GM18861 (cell line): Measurements from ENCODE around the gene GAS5.
"Not testable (repeated sequence)": the region's sequence is repeated elsewhere in the genome, so short reads cannot be mapped to it uniquely, and the experiment has no call there.

Source experiments
- ATAC-seq: cut with Tn5 transposase; IDR thresholded peaks from one replicate; pipeline ENCODE4 v1.9.1; 2021; ENCODE audit not compliant: unreplicated experiment

The GAS5 gene

GRCh38 chr1:173870252-173871075 lies 2.7 kb upstream of the GAS5 start:
- peak; percentile 35 for ATAC-seq

- no peak for ATAC-seq
Measured at GRCh38 chr1:173869021-173869359, 1.2 kb upstream of the GAS5 start.

GRCh38 chr1:173868266-173869020 lies 654 bp upstream of the GAS5 start, which contains the start of gene ZBTB37:
ZBTB37 (plus strand) TSS chr1:173868380; CDS start chr1:173870226, 1,846 bp downstream.
- ATAC-seq = peak; percentile 27

- ATAC-seq = no peak
Measured at GRCh38 chr1:173867141-173867752, 542 bp downstream of the GAS5 start.

- ATAC-seq = no peak
Measured at GRCh38 chr1:173866413-173867115, 1.2 kb downstream of the GAS5 start.

GRCh38 chr1:173865468-173866164 lies 2.2 kb downstream of the GAS5 start:
- no peak for ATAC-seq

GRCh38 chr1:173864179-173864867 lies 3.5 kb downstream of the GAS5 start:
- ATAC-seq = no peak

GRCh38 chr1:173863224-173864161 lies 4.3 kb downstream of the GAS5 start:
- ATAC-seq = no peak

GRCh38 chr1:173862769-173863223 lies 5.0 kb downstream of the GAS5 start:
- no peak for ATAC-seq

- not testable (repeated sequence) for ATAC-seq
Measured at GRCh38 chr1:173862146-173862768, 5.5 kb downstream of the GAS5 start.

- ATAC-seq = no peak
Measured at GRCh38 chr1:173861731-173862145, 6.1 kb downstream of the GAS5 start.

GRCh38 chr1:173860065-173860464 lies 7.7 kb downstream of the GAS5 start:
- ATAC-seq = no peak

GRCh38 chr1:173859547-173859946 lies 8.2 kb downstream of the GAS5 start:
- ATAC-seq = not testable (repeated sequence)

- ATAC-seq = no peak
Measured at GRCh38 chr1:173857363-173857917, 10.3 kb downstream of the GAS5 start.

- ATAC-seq = no peak
Measured at GRCh38 chr1:173856903-173857302, 10.9 kb downstream of the GAS5 start.

GRCh38 chr1:173856014-173856413 lies 11.8 kb downstream of the GAS5 start:
- no peak for ATAC-seq

GRCh38 chr1:173853074-173853473 lies 14.7 kb downstream of the GAS5 start:
- no peak for ATAC-seq

GRCh38 chr1:173852105-173852504 lies 15.7 kb downstream of the GAS5 start:
- no peak for ATAC-seq
